Measurements from ENCODE around the gene SIN3A.
"Not testable (repeated sequence)": the region's sequence is repeated elsewhere in the genome, so short reads cannot be mapped to it uniquely, and the experiment has no call there.

The SIN3A gene

GRCh38 chr15:75450307-75451201, 936 bp downstream of the SIN3A start:
- DNase-seq = peak; percentile 97

DNA sequence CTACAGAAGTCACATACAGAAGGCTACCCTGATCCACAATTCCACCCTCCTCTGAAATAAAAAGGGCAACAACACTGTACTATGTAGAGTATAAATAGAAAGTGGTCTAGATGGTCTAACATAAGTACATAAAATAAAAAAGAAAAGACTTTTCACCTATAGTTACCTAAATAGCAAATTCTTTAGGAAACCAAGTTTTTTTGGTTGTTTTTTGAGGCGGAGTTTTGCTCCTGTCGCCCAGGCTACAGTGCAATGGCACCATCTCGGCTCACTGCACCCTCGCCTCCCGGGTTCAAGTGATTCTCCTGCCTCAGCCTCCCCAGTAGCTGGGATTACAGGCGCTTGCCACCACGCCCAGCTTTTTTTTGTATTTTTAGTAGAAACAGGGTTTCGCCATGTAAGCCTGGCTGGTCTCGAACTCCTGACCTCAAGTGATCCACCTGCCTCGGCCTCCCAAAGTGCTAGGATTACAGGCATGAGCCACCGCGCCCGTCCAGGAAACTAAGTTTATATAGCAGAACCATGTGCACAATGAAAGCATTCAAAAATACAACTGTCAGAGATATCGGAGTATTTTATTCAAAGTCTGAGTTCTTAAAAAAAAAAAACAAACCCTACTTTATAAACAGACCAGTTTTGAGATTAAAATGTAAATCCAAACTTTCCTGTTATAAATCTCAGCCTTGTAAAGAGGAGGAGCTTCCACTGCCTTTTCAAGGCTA, 1.7 kb downstream of the SIN3A start:
- DNase-seq = no peak

- not testable (repeated sequence) for DNase-seq
Measured at GRCh38 chr15:75448171-75448570, 3.3 kb downstream of the SIN3A start.

GRCh38 chr15:75446151-75446550, 5.3 kb downstream of the SIN3A start:
- peak; percentile 29 for DNase-seq

- not testable (repeated sequence) for DNase-seq
Measured at GRCh38 chr15:75445324-75445723, 6.2 kb downstream of the SIN3A start.

- DNase-seq = not testable (repeated sequence)
Measured at GRCh38 chr15:75443972-75444453, 7.5 kb downstream of the SIN3A start.

- no peak for DNase-seq
Measured at GRCh38 chr15:75437721-75438120, 13.8 kb downstream of the SIN3A start.

GRCh38 chr15:75436881-75437280, 14.6 kb downstream of the SIN3A start:
- no peak for DNase-seq

DNA sequence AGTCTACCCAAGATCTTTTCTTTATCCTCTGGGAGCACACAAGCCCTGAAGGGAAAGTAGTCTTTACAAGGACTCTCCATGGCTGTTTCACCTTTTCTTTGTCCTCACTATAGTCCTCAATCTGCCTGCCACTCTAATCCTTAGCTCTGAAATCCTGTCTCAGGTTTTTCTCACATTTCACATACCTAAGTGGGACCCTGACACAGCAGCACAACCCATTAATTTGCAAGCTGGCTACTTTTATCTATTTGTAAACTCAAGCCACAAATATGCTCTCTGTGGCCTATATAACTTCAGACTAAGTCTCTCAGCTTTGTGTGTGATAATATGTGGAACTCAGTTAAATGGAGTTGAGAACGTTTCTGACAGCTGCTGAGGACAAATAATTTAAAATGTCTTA, 19.8 kb downstream of the SIN3A start:
- DNase-seq = no peak

DNA sequence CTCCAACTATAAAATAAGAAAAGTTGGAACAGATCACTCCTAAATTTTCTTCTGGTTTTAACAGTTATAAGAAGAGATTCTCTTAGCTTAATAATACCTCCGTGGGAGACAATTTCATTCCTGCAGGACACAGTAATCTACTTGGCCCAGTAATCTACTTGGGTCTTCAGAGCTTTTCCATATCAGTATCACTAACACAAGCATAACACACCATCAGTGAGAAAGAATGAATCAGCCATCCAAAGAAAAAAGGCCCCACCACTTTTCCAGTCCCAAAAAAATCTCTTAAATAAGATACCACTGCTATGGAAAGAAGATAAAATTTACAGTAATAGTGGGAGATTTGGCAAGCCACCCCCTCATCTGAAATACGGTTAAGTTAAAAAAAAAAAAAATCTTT, 20.2 kb downstream of the SIN3A start:
- DNase-seq = no peak

DNA sequence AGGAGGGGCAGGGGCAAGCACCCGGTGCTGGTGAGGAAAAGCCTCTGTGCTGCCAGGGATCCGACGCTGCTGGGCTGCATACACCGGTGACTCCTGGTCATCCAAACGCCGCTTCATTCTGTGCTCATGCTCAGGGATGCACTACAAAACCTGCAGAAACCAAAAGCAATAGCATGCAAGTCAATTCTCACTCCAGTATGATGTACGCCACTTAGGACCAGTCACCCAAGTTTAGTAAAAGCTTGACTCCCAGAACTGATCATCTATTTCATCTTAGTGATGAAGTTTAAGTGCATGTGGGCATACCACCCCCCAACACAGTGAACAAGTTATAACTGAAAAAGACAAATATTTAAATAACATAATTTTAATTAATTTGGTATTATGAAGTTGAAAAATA, 21.2 kb downstream of the SIN3A start:
- DNase-seq = no peak

GRCh38 chr15:75428152-75428551, 23.3 kb downstream of the SIN3A start:
- DNase-seq = no peak

DNA sequence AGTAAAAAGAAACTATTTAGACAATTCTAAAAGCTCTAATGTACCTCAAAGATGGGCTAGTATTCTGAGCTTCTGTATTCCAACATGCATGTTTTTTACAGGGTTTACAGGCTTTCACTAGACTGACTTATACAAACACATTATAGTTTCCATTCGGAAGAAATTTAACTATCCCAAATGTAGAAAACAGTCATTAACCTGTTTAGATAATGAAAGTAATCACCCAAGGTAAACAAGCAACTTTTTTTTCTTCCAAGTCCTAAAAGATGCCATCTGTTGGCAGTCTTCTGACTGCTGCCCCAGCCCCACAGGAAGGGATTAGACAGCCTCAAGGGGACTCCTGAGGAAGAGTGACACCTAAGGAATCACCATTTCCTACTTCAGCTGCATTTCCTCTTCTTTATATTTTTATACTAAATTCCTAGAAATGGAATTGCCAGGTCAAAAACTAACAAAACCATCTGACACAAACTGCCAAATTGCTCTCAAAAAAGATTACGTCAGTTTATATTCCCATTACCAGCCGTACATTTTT, 25.5 kb downstream of the SIN3A start:
- DNase-seq = no peak

GRCh38 chr15:75422554-75422953, 28.9 kb downstream of the SIN3A start:
- DNase-seq = no peak

GRCh38 chr15:75420698-75421097, 30.8 kb downstream of the SIN3A start:
- no peak for DNase-seq

DNA sequence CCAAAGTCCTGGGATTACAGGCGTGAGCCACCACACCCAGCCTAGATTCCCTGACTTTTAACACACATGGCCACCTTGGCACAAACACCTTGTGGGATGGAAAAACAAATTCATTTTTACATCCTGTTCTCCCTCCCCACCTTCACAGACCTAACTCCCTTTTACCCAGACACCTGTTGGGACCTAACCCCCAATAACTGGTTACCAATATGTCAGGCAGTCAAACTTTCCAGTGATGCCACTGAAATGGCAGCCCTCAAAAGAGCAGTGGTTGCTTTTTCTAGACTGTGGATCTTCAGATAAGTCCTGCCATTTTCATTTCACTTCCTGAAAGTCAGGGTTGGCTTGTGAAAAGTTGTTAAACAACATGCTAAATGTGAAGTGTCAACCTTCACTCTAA, 34.9 kb downstream of the SIN3A start:
- DNase-seq = no peak

GRCh38 chr15:75410196-75410595, 41.3 kb downstream of the SIN3A start:
- DNase-seq = no peak

DNA sequence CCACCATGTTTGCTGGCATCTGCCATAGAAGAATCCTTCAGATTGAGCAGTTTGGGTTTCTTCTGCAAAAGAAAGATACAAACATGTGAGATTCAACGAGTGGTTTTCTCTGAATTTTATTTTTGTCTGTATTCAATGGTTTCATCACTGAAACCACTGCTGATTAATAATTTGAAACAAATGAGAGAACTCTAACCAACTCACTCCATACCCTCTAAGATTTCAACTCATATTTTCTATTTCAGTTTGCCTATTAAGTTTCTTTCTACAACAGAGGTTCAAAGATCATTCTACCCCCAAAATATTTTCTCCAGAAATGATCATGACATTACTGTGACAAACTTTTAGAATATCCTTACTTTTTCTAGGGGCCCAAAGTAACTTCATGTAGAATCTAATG, 44.4 kb downstream of the SIN3A start:
- DNase-seq = no peak

DNA sequence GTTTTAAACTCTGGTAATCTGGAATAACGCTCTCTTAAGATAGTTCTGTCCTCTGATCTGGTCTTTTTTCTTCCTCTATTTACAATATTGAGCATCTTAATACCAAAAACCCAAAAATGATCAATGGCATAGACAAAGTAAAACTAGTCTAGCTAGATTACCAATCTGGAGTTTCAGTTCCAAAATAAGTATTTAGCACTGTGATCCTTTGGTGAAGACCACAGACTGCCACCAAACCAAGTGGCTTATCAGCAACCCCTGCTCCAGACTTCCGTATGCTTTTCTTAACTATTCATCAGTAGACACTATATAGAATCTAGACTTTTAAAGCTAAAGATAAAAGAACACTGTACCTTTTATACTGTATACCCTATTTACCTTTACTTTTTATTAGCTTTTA, 47.6 kb downstream of the SIN3A start:
- DNase-seq = no peak

DNA sequence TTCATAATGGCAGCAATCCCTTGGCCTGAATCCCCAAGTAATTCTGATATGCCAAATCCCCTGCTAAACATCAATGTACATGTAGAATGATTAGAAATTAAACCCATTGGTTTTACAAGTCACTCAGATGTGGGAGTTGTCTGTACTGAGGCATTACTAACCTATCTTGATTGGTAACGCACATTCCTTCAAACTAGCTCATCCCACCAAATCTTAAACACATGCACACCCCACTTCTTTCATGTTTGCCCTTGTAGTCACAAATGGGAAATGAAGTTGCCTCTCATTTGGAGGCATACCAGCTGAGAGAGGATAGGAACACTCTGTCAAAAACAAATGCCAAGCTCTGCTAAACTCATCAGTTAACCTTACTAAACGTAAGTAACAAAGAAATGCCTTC, 54.0 kb downstream of the SIN3A start:
- no peak for DNase-seq

DNA sequence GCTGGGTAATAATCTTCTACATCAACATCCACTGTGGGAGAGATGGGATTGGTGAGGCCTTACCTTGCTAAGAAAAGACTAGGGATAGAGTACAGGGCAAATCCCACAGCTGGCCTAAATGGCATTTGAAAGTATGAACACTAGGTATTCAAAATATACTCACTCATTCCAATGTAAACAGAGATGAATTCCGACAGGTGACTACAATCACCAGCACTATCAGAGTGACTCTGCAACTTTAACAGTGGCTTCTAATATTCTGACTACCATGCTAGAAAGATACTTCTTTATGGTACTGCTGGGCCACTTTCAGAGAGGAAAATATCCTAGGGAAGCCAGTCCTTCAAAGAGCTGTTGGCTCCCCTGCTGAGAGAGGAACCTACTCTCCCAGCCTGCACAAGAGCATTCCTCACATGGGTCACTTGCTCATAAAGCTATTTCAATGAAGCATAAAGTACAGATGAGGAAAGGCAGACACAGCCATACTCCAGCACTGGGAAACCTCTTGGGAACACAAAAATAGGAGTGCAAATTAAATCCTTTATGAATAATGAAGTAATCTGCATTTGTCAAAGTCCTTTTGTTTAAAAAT, 61.6 kb downstream of the SIN3A start:
- DNase-seq = no peak

DNA sequence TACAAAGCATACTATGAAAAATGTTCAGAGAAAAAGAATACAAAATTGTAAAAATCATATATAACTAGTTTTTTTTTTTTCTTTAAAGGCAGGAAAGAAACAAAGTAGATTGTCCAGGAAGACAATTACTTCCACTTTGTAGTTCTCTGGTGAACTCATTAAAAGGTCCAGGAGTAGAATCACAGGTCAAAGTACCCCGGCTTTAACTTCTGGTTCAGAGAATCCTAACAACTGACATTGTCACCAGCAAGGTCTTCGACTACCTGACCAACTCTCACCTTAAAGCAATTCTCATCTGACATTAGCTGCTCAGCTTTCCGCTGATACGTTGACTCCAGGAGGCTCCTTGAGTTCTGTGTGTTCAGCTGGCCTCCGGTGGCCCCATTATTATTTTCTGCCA, 67.5 kb downstream of the SIN3A start:
- DNase-seq = not testable (repeated sequence)

- DNase-seq = no peak
Measured at GRCh38 chr15:75380773-75381172, 70.7 kb downstream of the SIN3A start.
